Lung (tissue), 12 donors: ENCODE results near the gene UBXN1. TPM values are rescaled to one million over a fixed set of nuclear protein-coding genes. Genes with fewer than 3 reads are reported as not detected.
A peak's percentile ranks its signal among the peaks of the same experiment; 100 is the strongest.

Experiments
- ATAC-seq: fragments of 200-7000 bp; cut with Tn5 transposase; one replicate; pipeline ENCODE4 v1.9.1; 2020; ENCODE audit warnings: moderate number of reproducible peaks; ENCODE audit not compliant: insufficient read depth, low FRiP score
- DNase-seq, 3 donors: peaks; one replicate each; pipeline ENCODE4 v3.0.0-alpha.2; 2013 to 2017
- H3K27ac ChIP-seq, 2 donors: one replicate each; pipeline ENCODE4 v1.5.1; 2013; ENCODE audit warnings: mild to moderate bottlenecking in 2 of 2, moderate library complexity in 2 of 2, control low read depth in 1 of 2, inconsistent platforms in 1 of 2, low read depth in 1 of 2, low read length in 1 of 2
- H3K27me3 ChIP-seq, 3 donors: one replicate each; pipeline ENCODE4 v1.5.1; 2013; ENCODE audit warnings: low read length in 2 of 3; ENCODE audit not compliant: control insufficient read depth in 3 of 3, insufficient read depth in 3 of 3
- H3K36me3 ChIP-seq, 4 donors: one replicate each; pipeline ENCODE4 v1.5.1; 2013; ENCODE audit warnings: low read length in 4 of 4, mild to moderate bottlenecking in 1 of 4, moderate library complexity in 1 of 4; ENCODE audit not compliant: control insufficient read depth in 4 of 4, insufficient read depth in 4 of 4
- H3K4me1 ChIP-seq, 5 donors: one replicate each; pipeline ENCODE4 v1.5.1; 2013; ENCODE audit warnings: low read length in 5 of 5, mild to moderate bottlenecking in 2 of 5, moderate library complexity in 1 of 5; ENCODE audit not compliant: control insufficient read depth in 5 of 5, insufficient read depth in 5 of 5
- H3K4me3 ChIP-seq: one replicate; pipeline ENCODE4 v1.5.1; 2013; ENCODE audit warnings: mild to moderate bottlenecking, control low read depth, moderate library complexity
- H3K9ac ChIP-seq, 2 donors: one replicate each; pipeline ENCODE4 v1.5.1; 2013; ENCODE audit warnings: low read length in 2 of 2, control low read depth in 1 of 2; ENCODE audit not compliant: insufficient read depth in 1 of 2
- H3K9me3 ChIP-seq, 4 donors: one replicate each; pipeline ENCODE4 v1.5.1; 2013; ENCODE audit warnings: low read length in 3 of 4, mild to moderate bottlenecking in 1 of 4, moderate library complexity in 1 of 4; ENCODE audit not compliant: control insufficient read depth in 4 of 4, insufficient read depth in 3 of 4
- CTCF ChIP-seq: IDR thresholded peaks from 2 replicates; pipeline ENCODE4 v1.5.1; 2012; ENCODE audit warnings: mild to moderate bottlenecking; ENCODE audit errors: control extremely low read depth, extremely low read depth
- WGBS, 2 donors: extraction: QIAGEN DNeasy Blood & Tissue Kit; methylation state at CpG; one replicate each; pipeline ENCODE4 v1.1.7; 2013; 5-methylcytosine and 5-hydroxymethylcytosine counted together
- polyA plus RNA-seq, 2 donors: library from polyadenylated mRNA; stranded (reverse); fragments of 200-250 nt; gene quantifications; one replicate each; pipeline ENCODE4 v1.2.1, GENCODE V29; 2013
- total RNA-seq, 2 donors: library from RNA; depleted of rRNA in 1 of 2; stranded (reverse); fragments of >200 nt in 1 of 2; gene quantifications; one replicate each; pipeline ENCODE4 v1.2.1, GENCODE V29; 2014 to 2021
- donor health status: control.
- donor health status: control.
- donor health status: Bipolar disorder and iron deficiency.
- donor health status: healthy.
- donor health status: DM: yes; HTN: yes; CAD: no.

The UBXN1 gene
- total and polyA plus RNA-seq, 4 donors = 54.8 to 168 (median 114) TPM

GRCh38 chr11:62712861-62713260 is 34.0 kb upstream of the UBXN1 start:
- H3K4me1 ChIP-seq = peaks cover 5 to 21% (median 8%) of the 10 kb centered on the region in 5 donors
- no peak overlapping the region for H3K9ac ChIP-seq
- TF ChIP-seq CTCF = no peak
- H3K9me3 ChIP-seq = no peaks in the 10 kb centered on the region
- 60 to 69% methylated on average over 3 of the region's 3 CpGs for WGBS, 2 donors
- peak overlapping the region in 1 of 2 donors; percentile 81 for H3K27ac ChIP-seq
- peaks cover 33 to 47% (median 35%) of the 10 kb centered on the region in 4 donors for H3K36me3 ChIP-seq
- DNase-seq (no peak), ATAC-seq (no peak)
- no peak overlapping the region for H3K4me3 ChIP-seq
- no peaks in the 10 kb centered on the region for H3K27me3 ChIP-seq

- Histone ChIP-seq H3K9ac (no peak overlapping the region), H3K4me3 (no peak overlapping the region), H3K9me3 (no peaks in the 10 kb centered on the region), H3K4me1 (peaks cover 5 to 26% (median 9%) of the 10 kb centered on the region in 5 donors), H3K36me3 (peaks cover 31 to 44% (median 32%) of the 10 kb centered on the region in 4 donors), H3K27me3 (no peaks in the 10 kb centered on the region), H3K27ac (peak overlapping the region in 1 of 2 donors; percentile 17)
- DNase-seq (no peak), ATAC-seq (no peak)
- no peak for TF ChIP-seq CTCF
- WGBS, 2 donors = 85 to 89% methylated on average over 6 of the region's 6 CpGs
These were observed 33.5 kb upstream of the UBXN1 start for GRCh38 chr11:62712276-62712812.

GRCh38 chr11:62710001-62710345 is 31.1 kb upstream of the UBXN1 start:
- no peak for TF ChIP-seq CTCF
- no peak for DNase-seq

More at GRCh38 chr11:62710001-62710345, 31.1 kb upstream of the UBXN1 start:
- H3K9ac ChIP-seq = peak overlapping the region; percentile 58 to 91
- H3K36me3 ChIP-seq = peaks cover 13 to 24% (median 15%) of the 10 kb centered on the region in 4 donors
- H3K4me3 ChIP-seq = peak overlapping the region; percentile 50
- H3K27me3 ChIP-seq = no peaks in the 10 kb centered on the region
- H3K9me3 ChIP-seq = no peaks in the 10 kb centered on the region
- H3K4me1 ChIP-seq = peaks cover 5 to 46% (median 17%) of the 10 kb centered on the region in 5 donors
- ATAC-seq = no peak
- peak overlapping the region; percentile 94 to 99 for H3K27ac ChIP-seq
- WGBS, 2 donors = 63 to 64% methylated on average over 7 of the region's 7 CpGs
